GM19397 (cell line): ENCODE data around the gene EIF2AK2.
A peak's percentile ranks its signal among the peaks of the same experiment; 100 is the strongest.

Source experiments
- ATAC-seq: cut with Tn5 transposase; IDR thresholded peaks from one replicate; pipeline ENCODE4 v1.9.1; 2021; ENCODE audit warnings: mild to moderate bottlenecking, moderate library complexity; ENCODE audit not compliant: unreplicated experiment

Gene EIF2AK2

GRCh38 chr2:37173741-37174140 is 17.0 kb upstream of the EIF2AK2 start:
- no peak for ATAC-seq

GRCh38 chr2:37171624-37171950 is 14.8 kb upstream of the EIF2AK2 start:
- no peak for ATAC-seq

- ATAC-seq = no peak
Observed at GRCh38 chr2:37168217-37168981, 11.6 kb upstream of the EIF2AK2 start.

- ATAC-seq = no peak
Observed at GRCh38 chr2:37167636-37168180, 10.9 kb upstream of the EIF2AK2 start.

GRCh38 chr2:37164757-37165156 is 8.0 kb upstream of the EIF2AK2 start:
- ATAC-seq = no peak

- peak; percentile 41 for ATAC-seq
Observed at GRCh38 chr2:37156071-37156856, 516 bp downstream of the EIF2AK2 start.

GRCh38 chr2:37154785-37155184 is 2.0 kb downstream of the EIF2AK2 start:
- ATAC-seq = no peak

GRCh38 chr2:37153224-37153623 is 3.6 kb downstream of the EIF2AK2 start:
- no peak for ATAC-seq

- no peak for ATAC-seq
Observed at GRCh38 chr2:37149626-37150322, 7.0 kb downstream of the EIF2AK2 start.

- ATAC-seq = no peak
Observed at GRCh38 chr2:37148325-37148724, 8.5 kb downstream of the EIF2AK2 start.

- no peak for ATAC-seq
Observed at GRCh38 chr2:37146062-37146461, 10.7 kb downstream of the EIF2AK2 start.

- ATAC-seq = no peak
Observed at GRCh38 chr2:37143974-37144373, 12.8 kb downstream of the EIF2AK2 start.

- ATAC-seq = no peak
Observed at GRCh38 chr2:37142546-37142945, 14.2 kb downstream of the EIF2AK2 start.

- ATAC-seq = no peak
Observed at GRCh38 chr2:37132914-37133313, 23.9 kb downstream of the EIF2AK2 start.

GRCh38 chr2:37125416-37125815 is 31.4 kb downstream of the EIF2AK2 start:
- ATAC-seq = no peak

GRCh38 chr2:37119157-37119556 is 37.6 kb downstream of the EIF2AK2 start:
- no peak for ATAC-seq

- no peak for ATAC-seq
Observed at GRCh38 chr2:37117566-37117965, 39.2 kb downstream of the EIF2AK2 start.

- ATAC-seq = no peak
Observed at GRCh38 chr2:37111958-37112357, 44.8 kb downstream of the EIF2AK2 start.

- ATAC-seq = no peak
Observed at GRCh38 chr2:37110306-37111212, 46.2 kb downstream of the EIF2AK2 start.

- ATAC-seq = no peak
Observed at GRCh38 chr2:37109523-37109922, 47.3 kb downstream of the EIF2AK2 start.
